Mesenchymal stem cell (in vitro differentiated cells and primary cell): ENCODE results near the gene PRRC2A.

Experiments
- DNase-seq: peaks from one replicate; pipeline ENCODE4 v3.0.0-alpha.2; 2013
- H2AFZ ChIP-seq: one replicate; pipeline ENCODE4 v1.6.1; 2013; ENCODE audit warnings: low read depth, mild to moderate bottlenecking, control low read depth, inconsistent platforms, low read length, moderate library complexity
- H2AK5ac ChIP-seq: 2 replicates; pipeline ENCODE4 v1.6.1; 2013; ENCODE audit warnings: low read length, moderate library complexity, mild to moderate bottlenecking, inconsistent platforms; ENCODE audit not compliant: severe bottlenecking
- H2BK120ac ChIP-seq: one replicate; pipeline ENCODE4 v1.6.1; 2013; ENCODE audit warnings: low read depth, mild to moderate bottlenecking, inconsistent platforms, low read length, moderate library complexity
- H2BK12ac ChIP-seq, 2 experiments: one replicate each; pipeline ENCODE4 v1.6.1; 2013; ENCODE audit warnings: inconsistent platforms in 2 of 2, low read length in 2 of 2, mild to moderate bottlenecking in 2 of 2, moderate library complexity in 2 of 2, control low read depth in 1 of 2
- H2BK15ac ChIP-seq: one replicate; pipeline ENCODE4 v1.6.1; 2013; ENCODE audit warnings: mild to moderate bottlenecking, low read depth, inconsistent platforms; ENCODE audit not compliant: poor library complexity, severe bottlenecking
- H2BK5ac ChIP-seq: 2 replicates; pipeline ENCODE4 v1.6.1; 2013; ENCODE audit warnings: low read depth, mild to moderate bottlenecking, low read length, control low read depth, inconsistent platforms; ENCODE audit not compliant: poor library complexity, severe bottlenecking
- H3K14ac ChIP-seq, 2 experiments: one replicate each; pipeline ENCODE4 v1.6.1; 2013; ENCODE audit warnings: inconsistent platforms in 2 of 2, low read length in 2 of 2, control low read depth in 1 of 2, mild to moderate bottlenecking in 1 of 2, moderate library complexity in 1 of 2
- H3K18ac ChIP-seq, 2 experiments: one replicate each; pipeline ENCODE4 v1.6.1; 2013; ENCODE audit warnings: inconsistent platforms in 2 of 2, low read length in 2 of 2, control low read depth in 1 of 2, low read depth in 1 of 2, mild to moderate bottlenecking in 1 of 2
- H3K23ac ChIP-seq, 2 experiments: one replicate each; pipeline ENCODE4 v1.6.1; 2013; ENCODE audit warnings: inconsistent platforms in 2 of 2, low read length in 2 of 2, mild to moderate bottlenecking in 2 of 2, moderate library complexity in 2 of 2, control low read depth in 1 of 2
- H3K27ac ChIP-seq: 2 replicates; pipeline ENCODE4 v1.5.1; 2013; ENCODE audit warnings: mild to moderate bottlenecking, moderate library complexity, low read length, control low read depth, inconsistent platforms; ENCODE audit not compliant: poor library complexity, severe bottlenecking
- H3K27me3 ChIP-seq, 2 experiments: 2 replicates each; pipeline versions ENCODE4 v1.6.1 to v1.7.0; 2013; ENCODE audit warnings: low read length in 2 of 2, mild to moderate bottlenecking in 2 of 2, moderate library complexity in 2 of 2, control low read depth in 1 of 2, inconsistent platforms in 1 of 2; ENCODE audit not compliant: control insufficient read depth in 1 of 2, insufficient read depth in 1 of 2
- H3K36me3 ChIP-seq, 2 experiments: 2 replicates each; pipeline versions ENCODE4 v1.6.1 to v1.7.0; 2013; ENCODE audit warnings: low read length in 2 of 2, control low read depth in 1 of 2, inconsistent platforms in 1 of 2, low read depth in 1 of 2, mild to moderate bottlenecking in 1 of 2; ENCODE audit not compliant: insufficient read depth in 2 of 2, control insufficient read depth in 1 of 2
- H3K4ac ChIP-seq, 2 experiments: one replicate each; pipeline ENCODE4 v1.6.1; 2013; ENCODE audit warnings: inconsistent platforms in 2 of 2, low read length in 2 of 2, mild to moderate bottlenecking in 2 of 2, moderate library complexity in 2 of 2, control low read depth in 1 of 2, low read depth in 1 of 2
- H3K4me1 ChIP-seq: 2 replicates; pipeline ENCODE4 v1.6.1; 2013; ENCODE audit warnings: low read depth, low read length, control low read depth; ENCODE audit not compliant: control insufficient read depth, insufficient read depth
- H3K4me2 ChIP-seq: 2 replicates; pipeline ENCODE4 v1.6.1; 2013; ENCODE audit warnings: low read length, mild to moderate bottlenecking, inconsistent platforms; ENCODE audit not compliant: poor library complexity, severe bottlenecking
- H3K4me3 ChIP-seq, 2 experiments: 2 replicates each; pipeline versions ENCODE4 v1.5.1 to v1.7.0; 2013; ENCODE audit warnings: low read length in 2 of 2, mild to moderate bottlenecking in 2 of 2, control low read depth in 1 of 2, low read depth in 1 of 2; ENCODE audit not compliant: insufficient read depth in 1 of 2
- H3K79me1 ChIP-seq: replicated peaks from 2 replicates; pipeline ENCODE4 v1.6.1; 2013; ENCODE audit warnings: mild to moderate bottlenecking, control low read depth, low read length, inconsistent platforms; ENCODE audit not compliant: poor library complexity, severe bottlenecking
- H3K9ac ChIP-seq: 2 replicates; pipeline ENCODE4 v1.7.0; 2013; ENCODE audit warnings: mild to moderate bottlenecking, low read length, moderate library complexity
- H3K9me3 ChIP-seq: 2 replicates; pipeline ENCODE4 v1.7.0; 2013; ENCODE audit warnings: mild to moderate bottlenecking, low read length; ENCODE audit not compliant: control insufficient read depth
- H4K8ac ChIP-seq: one replicate; pipeline ENCODE4 v1.6.1; 2013; ENCODE audit warnings: inconsistent platforms, mild to moderate bottlenecking, low read length, moderate library complexity
- H4K91ac ChIP-seq: one replicate; pipeline ENCODE4 v1.6.1; 2013; ENCODE audit warnings: mild to moderate bottlenecking, low read length, inconsistent platforms
- WGBS: methylation state at CpG from one replicate; pipeline ENCODE4 v1.1.7; 2013; ENCODE audit warnings: mixed read lengths; 5-methylcytosine and 5-hydroxymethylcytosine counted together

PRRC2A gene

GRCh38 chr6:31609519-31610406 lies 10.8 kb upstream of the PRRC2A start:
- no peak for DNase-seq
- no peak overlapping the region for H2BK15ac ChIP-seq
- H4K91ac ChIP-seq: no peak overlapping the region
- H3K9me3 ChIP-seq: no peaks in the 10 kb centered on the region
- H3K23ac ChIP-seq: no peak overlapping the region
- H2AK5ac ChIP-seq: no peak overlapping the region
- peaks cover 0 to 3% of the 10 kb centered on the region in 2 experiments for H3K27me3 ChIP-seq
- H3K27ac ChIP-seq: no peak overlapping the region
- no peaks in the 10 kb centered on the region for H3K79me1 ChIP-seq
- H2BK12ac ChIP-seq: no peak overlapping the region
- H3K4me3 ChIP-seq: no peak overlapping the region
- no peak overlapping the region for H4K8ac ChIP-seq
- no peak overlapping the region for H3K14ac ChIP-seq
- no peaks in the 10 kb centered on the region for H3K36me3 ChIP-seq
- H3K4me1 ChIP-seq: no peaks in the 10 kb centered on the region
- no peak overlapping the region for H3K4me2 ChIP-seq
- H3K18ac ChIP-seq: no peak overlapping the region
- no peak overlapping the region for H3K4ac ChIP-seq
- no peak overlapping the region for H3K9ac ChIP-seq
- WGBS: 86% methylated on average over 3 of the region's 8 CpGs
- H2BK120ac ChIP-seq: no peak overlapping the region
- H2BK5ac ChIP-seq: no peak overlapping the region
- H2AFZ ChIP-seq: no peak overlapping the region

- H3K4me3 ChIP-seq: no peak overlapping the region
- no peak overlapping the region for H2BK12ac ChIP-seq
- no peak for DNase-seq
- no peaks in the 10 kb centered on the region for H3K9me3 ChIP-seq
- no peaks in the 10 kb centered on the region for H3K79me1 ChIP-seq
- H2AK5ac ChIP-seq: no peak overlapping the region
- H3K4ac ChIP-seq: no peak overlapping the region
- H3K36me3 ChIP-seq: no peaks in the 10 kb centered on the region
- no peak overlapping the region for H3K4me2 ChIP-seq
- no peak overlapping the region for H3K9ac ChIP-seq
- no peaks in the 10 kb centered on the region for H3K4me1 ChIP-seq
- H3K27ac ChIP-seq: no peak overlapping the region
- no peak overlapping the region for H2BK5ac ChIP-seq
- H4K8ac ChIP-seq: no peak overlapping the region
- H2BK120ac ChIP-seq: no peak overlapping the region
- 97% methylated on average over 4 of the region's 4 CpGs for WGBS
- H4K91ac ChIP-seq: no peak overlapping the region
- H3K14ac ChIP-seq: no peak overlapping the region
- no peak overlapping the region for H3K18ac ChIP-seq
- peaks cover 0 to 3% of the 10 kb centered on the region in 2 experiments for H3K27me3 ChIP-seq
- no peak overlapping the region for H2AFZ ChIP-seq
- H2BK15ac ChIP-seq: no peak overlapping the region
- no peak overlapping the region for H3K23ac ChIP-seq
These were observed 9.5 kb upstream of the PRRC2A start for GRCh38 chr6:31610968-31611367.

- Histone ChIP-seq H4K8ac (no peak overlapping the region), H2AFZ (no peak overlapping the region), H3K4me3 (no peak overlapping the region), H3K36me3 (no peaks in the 10 kb centered on the region), H3K27ac (no peak overlapping the region), H3K4ac (no peak overlapping the region), H3K27me3 (peaks cover 3% of the 10 kb centered on the region in 2 experiments), H3K18ac (no peak overlapping the region), H2AK5ac (no peak overlapping the region), H3K14ac (no peak overlapping the region), H2BK15ac (no peak overlapping the region), H3K79me1 (no peaks in the 10 kb centered on the region), H3K9ac (no peak overlapping the region), H2BK12ac (no peak overlapping the region), H2BK5ac (no peak overlapping the region), H3K23ac (no peak overlapping the region), H3K9me3 (no peaks in the 10 kb centered on the region), H4K91ac (no peak overlapping the region), H3K4me1 (no peaks in the 10 kb centered on the region), H3K4me2 (no peak overlapping the region), H2BK120ac (no peak overlapping the region)
- DNase-seq: no peak
- 90% methylated on average over 4 of the region's 8 CpGs for WGBS
These were observed 6.4 kb upstream of the PRRC2A start for GRCh38 chr6:31614075-31614619.

GRCh38 chr6:31614684-31615578 lies 5.6 kb upstream of the PRRC2A start, which contains the start of gene AIF1:
Gene AIF1, plus strand, starts transcription at chr6:31615234. Its CDS starts 96 bp downstream, at chr6:31615330.
- Histone ChIP-seq H3K14ac (no peak within 1 kb of the TSS), H4K8ac (no peak within 1 kb of the TSS), H3K36me3 (no peaks in the 10 kb centered on the region), H4K91ac (no peak within 1 kb of the TSS), H3K79me1 (no peaks in the 10 kb centered on the region), H2AFZ (no peak within 1 kb of the TSS), H3K23ac (no peak within 1 kb of the TSS), H3K18ac (no peak within 1 kb of the TSS), H2BK5ac (no peak within 1 kb of the TSS), H3K4me3 (no peak within 1 kb of the TSS), H2BK15ac (no peak within 1 kb of the TSS), H3K27me3 (peaks cover 3% of the 10 kb centered on the region in 2 experiments), H3K9ac (no peak within 1 kb of the TSS), H3K4me1 (no peaks in the 10 kb centered on the region), H2AK5ac (no peak within 1 kb of the TSS), H3K9me3 (no peaks in the 10 kb centered on the region), H3K27ac (no peak within 1 kb of the TSS), H2BK120ac (no peak within 1 kb of the TSS), H3K4ac (no peak within 1 kb of the TSS), H3K4me2 (no peak within 1 kb of the TSS), H2BK12ac (peak within 1 kb of the TSS in 1 of 2 experiments; percentile 42)
- no peak for DNase-seq
- 67% methylated on average over 5 of the region's 6 CpGs for WGBS
